Measurements from ENCODE around the gene SCUBE2.

Gene SCUBE2

DNA sequence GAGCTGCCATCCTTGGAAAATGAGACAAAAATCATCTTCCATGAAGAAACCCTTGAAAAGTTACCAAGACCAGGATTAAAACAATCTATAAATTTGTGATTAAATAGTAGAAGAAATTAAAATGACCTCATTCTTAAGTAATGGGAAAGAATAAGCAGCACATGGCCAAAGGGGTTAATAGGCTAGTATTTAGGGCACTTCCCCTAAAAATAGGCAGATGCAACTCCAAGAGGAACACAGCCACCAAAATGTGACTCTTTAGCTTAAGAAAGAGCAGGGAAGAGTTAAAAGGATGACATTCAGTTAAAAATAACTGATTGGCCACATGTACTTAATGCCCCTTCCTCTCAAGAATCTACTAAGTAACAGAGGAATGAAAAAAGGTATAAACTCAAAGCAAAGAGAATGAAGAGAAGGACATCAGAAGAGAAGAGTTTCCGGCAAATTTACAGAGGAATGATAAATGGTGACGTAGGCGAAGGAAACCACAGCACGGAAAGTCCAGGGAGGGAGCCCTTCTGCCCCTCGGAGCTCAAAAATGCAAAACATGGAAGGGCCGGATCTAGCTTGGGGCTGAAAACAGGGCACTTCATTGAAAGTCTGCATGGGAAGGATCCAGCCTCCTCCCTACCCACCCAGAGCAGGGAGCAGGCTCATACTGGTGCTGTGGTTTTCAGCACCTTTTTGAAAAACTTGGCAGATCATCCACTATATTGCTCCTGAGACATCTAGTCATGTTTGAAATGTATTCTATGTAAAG is 17.8 kb downstream of the SCUBE2 start:
- FAIRE-seq, result no peak

DNA sequence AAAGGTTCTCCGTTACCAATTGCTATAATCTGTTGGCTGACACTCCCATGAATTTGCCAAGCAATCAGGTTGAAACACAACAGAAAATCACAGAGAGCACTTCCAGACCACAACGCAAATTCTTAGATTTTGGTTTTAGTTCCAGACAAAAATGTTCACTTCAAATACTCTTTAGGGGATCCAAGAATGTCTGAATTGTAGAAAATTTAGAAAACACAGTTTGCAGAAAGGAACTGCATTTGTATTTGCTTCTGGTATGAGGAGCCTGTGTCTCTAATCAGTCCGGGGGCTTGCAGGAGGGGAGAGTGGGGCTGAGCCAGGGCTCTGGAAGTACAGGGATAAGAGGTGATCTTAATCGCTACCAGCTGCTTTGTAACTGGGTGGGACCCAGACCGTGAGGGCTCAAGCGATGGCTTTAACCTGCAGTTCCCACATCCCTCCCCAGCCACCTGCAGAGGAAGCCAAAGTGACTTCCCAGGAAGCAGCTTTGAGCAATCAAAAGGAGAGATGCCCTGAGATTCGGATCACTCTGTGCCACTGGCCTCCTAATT is 18.7 kb downstream of the SCUBE2 start:
- FAIRE-seq, result no peak

DNA sequence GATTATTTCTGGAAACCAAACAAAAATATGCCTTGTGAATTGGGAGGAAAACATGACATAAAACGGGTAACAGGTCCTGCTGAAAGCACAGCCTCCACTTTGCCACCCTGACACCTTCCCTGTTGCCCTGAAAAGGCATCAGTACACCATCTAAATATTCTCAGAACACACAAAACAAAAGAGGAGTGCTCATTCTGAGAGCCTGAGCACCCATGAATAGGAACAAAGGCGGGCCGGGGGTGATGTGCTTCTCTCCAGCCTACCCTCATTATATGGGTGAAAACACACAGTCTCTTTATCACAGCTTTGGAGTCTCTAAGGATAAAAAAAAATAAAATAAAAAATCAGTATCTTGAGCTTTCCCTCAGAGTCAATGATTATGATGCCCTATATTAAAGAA is 19.7 kb downstream of the SCUBE2 start:
- no peak for FAIRE-seq

DNA sequence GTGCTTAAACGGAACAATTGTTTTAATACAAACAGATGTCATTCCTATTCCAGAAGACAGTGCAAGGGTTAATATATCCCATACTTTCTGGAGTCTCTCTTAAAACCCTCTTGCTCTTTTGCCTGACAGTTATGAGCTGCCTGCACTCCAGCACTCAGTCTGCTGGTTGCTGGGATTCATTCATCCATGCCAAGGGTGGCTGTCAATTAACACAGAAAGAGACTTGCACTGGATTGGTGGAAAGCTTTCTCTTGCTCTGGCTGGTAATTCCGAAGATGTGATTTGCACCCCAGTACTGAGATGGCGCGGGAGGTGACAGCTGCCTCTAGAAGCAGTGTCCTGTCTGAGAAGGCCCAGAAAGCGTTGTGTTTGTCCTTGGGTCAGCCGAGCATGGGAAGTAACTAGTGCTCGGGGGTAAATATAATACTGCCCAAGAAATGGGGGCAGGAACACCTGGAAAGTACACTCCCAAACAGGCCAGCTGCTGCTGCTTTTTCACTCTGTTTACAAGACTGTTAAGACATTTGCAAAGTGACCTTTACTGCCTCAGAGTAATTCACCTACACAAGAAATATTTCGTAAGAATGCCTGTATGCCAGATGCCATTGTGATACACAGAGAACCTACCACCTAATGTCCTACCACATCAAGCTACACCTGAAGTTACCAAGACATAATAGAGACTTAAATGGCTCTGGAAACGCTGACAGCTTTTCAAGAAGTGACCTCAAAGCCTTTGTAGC is 20.5 kb downstream of the SCUBE2 start:
- no peak for FAIRE-seq

DNA sequence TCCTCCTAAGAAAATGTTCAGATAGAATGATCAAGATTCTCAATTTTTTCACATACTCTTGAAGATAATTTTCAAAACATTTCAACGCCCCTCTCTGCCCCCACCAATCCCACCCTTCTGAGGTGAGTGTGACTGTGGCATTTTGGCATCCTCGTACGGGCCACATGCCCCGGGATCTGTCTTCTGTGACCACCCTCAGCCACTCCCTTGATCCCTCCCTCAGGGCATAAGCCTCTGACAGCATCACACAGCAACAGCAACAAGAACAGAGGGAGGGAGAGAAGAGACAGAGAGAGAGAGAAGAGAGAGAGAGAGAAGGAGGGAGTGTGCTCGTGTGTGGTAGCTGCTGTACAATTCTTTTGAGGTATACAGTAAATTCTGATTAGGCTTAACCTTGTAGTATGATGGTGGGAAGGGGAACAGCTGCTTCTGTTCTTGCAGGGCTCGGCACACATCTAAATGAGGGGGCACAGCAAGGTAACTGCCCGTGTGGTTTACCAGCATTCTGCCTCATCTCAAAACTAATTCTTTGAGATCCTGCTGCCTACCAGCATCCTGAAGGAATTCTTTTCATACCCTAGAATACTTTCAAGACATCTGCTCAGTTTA is 21.4 kb downstream of the SCUBE2 start:
- no peak for FAIRE-seq

DNA sequence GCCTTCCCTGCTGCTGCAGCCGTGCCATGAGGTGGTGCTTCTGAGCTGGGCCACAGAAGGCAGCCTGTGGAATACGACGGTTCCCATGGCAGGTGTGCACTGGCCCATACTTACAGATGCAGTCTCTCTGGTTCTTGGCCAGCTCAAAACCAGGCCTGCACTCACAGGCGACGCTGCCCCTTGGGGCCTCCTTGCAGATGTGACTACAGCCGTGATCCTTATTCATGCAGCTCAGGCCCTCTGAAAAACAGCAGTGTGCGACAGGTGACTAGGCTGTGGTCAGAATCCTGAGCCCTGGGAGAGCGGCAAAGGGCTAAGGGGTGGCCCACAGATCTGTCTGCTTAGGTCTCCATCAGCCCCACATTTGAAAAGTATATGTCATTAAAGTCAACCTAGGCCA is 22.1 kb downstream of the SCUBE2 start:
- no peak for FAIRE-seq

DNA sequence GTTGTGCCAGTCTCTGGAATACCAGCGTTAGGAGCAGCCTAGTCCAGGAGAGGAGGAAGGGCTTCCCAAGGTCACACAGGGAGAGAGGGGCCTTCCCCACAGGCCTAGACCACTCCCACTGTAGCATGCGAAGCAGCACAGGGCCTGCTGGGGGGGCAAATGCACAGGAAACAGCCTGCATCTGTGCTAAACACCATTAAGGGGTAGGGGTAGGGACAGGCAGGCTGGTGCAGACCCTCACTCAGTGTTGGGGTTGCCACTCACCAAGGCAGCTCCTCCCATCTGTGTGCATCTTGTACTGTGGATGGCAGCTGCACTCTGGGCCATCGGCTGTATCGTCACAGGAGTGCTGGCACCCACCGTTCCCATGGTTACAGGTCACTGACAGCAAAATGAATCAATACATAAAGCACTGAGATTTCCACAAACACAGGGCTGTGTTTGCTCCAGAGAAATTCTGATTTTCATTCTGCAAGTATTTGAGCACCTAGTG is 24.9 kb downstream of the SCUBE2 start:
- FAIRE-seq, result no peak

DNA sequence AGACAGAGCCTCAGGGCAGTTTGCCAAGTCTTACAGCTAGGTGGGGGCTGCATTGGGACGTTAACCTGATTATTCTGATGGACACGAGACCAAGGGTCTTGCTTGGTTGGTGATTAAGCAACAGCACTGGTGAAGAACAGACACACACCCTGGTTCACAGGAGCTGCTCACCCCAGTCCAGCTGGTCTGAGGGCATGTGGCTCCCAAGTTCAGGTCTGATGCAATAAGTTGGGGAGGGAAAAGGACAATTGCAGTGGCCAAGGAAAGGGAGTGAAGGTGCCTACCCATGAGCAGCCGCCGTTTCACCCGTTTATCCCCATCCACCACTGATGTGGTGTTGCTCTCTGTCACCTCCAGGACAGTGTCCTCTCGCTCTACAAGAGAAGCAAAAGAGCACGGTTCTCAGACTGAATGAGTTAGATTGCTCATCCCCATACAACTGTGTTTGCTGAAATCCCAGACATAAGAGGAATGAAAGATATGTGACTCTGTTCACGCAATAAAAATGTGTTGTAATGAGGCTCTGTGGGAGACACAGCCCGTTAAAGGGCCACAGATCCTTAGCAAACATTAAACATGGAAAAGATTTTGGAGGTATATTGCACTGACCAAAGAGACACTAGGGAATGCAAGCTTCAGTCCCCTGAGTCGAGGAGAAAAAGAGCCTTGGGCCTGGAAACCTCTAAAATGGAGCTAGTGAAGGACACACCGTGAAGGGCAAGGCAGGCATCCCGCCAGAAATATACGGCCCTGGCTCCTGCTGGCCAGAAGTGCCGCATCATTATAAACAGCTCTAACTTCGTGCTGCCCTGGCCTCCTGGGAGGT is 25.6 kb downstream of the SCUBE2 start:
- FAIRE-seq, result no peak

DNA sequence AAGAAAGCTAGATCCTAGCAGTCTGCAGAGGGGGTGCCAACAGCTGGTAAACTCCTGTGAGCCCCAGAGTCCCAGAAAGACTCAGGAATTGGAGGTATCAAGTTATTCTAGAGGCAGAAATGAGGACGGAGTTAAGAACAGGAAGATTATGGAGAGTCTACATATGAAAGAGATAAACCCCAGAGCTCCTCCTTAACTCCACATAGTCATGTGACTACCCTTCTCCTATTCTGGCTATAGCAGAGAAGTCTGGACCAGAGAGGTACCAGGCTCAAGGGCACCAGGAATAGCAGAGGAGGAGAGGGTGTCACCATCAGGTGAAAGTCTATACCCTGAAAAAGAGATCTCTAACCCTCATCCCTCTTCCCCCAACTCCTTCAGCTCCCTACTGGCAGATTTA is 29.6 kb downstream of the SCUBE2 start:
- FAIRE-seq, result no peak

DNA sequence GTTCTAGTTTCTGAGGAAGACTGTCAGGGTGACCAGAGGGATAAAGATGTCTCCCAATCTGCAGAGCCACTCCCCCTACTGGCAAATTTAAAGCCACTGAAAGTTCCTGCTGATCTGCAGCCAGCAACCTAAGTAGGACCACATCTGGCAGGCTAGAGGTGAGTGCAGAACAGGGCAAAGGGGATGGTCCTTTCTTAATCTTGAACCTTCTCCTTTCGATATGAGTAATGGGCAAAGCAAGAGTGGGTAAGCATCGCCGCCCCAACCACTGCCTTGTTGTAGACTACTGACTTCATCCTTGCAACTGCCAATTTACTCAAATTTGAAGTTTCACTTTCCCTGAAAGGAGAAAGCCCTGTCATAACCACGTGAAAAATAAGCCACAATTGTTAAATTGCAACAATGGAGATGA is 30.7 kb downstream of the SCUBE2 start:
- FAIRE-seq, result no peak

DNA sequence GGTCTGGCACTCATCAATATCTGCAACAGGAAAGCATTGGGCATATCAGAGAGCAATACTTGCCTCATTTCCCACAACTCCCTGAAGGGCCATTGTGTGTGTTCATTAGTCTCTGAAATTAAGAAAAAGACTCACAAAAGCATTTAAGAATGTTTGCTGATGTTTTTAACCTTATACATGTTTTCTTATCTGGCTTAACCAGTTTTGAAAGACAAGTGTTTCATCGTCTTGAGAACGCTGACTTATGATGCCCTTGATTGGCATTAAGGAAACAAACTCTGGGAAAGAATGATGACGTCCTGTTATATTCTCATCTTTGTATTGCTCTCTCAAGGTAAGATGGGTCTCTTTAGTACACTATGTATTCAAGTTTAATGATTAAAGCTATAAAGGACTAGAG is 32.0 kb downstream of the SCUBE2 start:
- no peak for FAIRE-seq

DNA sequence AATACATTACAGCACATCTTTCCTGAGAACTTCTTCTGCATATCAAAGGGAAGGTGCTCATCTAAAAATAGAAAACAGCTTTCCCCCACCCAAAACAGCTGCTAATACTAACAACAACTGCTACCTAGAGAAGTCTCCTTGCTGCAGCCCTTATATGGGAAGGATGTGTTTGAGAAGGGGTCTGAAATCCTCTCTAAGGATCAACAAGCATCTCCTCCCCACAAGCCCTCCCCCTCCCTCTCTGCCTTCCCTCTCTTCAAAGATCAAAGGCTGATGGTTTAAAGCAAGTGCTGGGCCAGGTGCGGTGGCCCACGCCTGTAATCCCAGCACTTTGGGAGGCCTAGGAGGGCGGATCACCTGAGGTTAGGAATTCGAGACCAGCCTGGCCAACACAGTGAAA is 33.5 kb downstream of the SCUBE2 start:
- no peak for FAIRE-seq

DNA sequence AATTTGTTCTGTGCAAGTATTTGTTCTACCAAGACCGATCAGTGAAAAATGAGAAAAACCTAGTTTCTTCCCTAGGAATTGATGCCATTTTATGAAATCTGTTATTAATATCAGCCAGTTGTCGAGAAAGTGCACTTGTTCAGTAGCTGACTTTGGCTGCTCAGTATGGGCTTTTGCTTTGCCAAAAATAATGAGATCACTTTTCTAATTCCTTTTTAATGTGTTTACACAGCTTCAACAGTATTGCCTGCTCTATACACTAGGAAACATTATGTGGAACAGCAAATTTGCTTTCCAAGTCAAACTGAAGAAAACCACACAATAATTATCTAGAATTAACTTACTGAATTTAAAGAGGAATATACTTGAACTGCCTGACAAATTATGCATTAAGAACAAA is 34.4 kb downstream of the SCUBE2 start:
- no peak for FAIRE-seq

DNA sequence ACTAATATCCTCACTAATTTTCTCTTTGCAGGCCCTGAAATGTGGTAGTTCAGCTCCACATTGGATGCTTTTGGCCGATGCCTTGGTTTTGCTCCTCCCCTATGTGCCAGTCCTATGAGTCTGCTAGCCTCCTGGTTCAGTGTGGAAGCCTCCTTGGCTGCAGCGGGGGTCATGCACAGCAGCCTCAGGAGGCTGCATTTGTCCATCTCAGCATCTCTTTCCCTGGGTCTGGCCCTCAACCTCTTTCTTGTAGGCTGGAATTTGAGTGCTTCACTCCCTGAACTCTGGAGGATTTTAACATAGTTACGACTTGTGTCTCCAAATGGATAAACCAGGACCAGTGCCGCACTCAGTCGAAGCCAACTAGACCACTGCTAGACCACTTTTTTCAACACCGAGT is 34.9 kb downstream of the SCUBE2 start:
- no peak for FAIRE-seq

DNA sequence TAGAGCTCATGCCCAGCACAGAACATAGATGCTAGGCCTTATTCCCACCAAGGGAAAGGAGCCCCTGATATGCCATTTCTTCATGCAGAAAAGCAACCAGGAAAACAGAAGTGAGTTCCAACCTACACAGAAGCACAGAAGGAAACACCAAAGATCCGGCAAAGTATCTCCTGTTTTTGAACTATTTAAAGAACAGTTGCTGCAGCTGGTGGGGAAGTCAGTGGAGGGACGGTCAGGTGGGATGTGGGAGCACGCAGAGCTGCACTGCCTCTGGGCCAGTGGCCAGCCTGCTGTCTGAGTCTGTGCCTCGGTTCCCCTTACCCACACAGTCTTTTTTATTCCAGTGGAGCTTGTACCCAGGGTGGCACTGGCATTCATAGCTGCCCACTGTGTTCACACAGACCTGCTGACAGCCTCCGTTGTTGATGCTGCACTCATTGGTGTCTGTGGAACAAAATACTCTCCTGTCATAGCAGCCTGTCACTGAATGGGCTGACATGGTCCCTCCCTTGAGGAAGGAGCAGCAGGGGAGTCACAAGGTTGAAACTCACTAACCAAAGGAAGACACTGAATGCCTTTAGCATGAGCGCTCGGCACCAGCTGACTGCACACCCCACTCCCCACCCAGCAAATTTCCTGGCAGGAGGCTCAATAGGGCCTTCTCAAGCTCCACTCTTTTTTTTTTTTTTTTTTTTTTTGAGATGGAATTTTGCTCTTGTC is 37.9 kb downstream of the SCUBE2 start:
- FAIRE-seq, result no peak

DNA sequence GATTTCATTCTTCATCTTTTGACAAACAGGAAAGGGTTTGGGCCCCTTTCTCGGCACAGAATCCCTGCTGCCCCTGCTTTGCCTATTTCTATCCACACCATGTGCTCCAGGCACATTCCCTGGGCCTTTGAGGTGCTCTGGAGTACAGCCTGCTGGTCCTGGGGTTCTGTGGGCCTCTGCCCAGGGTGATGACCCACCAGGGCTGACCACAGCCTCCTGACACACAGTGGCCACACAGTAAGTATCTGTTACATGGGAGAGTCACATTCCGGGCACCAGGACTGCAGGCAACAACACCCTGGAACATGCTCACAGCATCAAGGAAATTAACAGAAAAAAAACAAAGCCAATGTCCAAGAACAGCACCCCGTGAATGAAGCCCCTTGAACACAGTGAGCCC is 39.1 kb downstream of the SCUBE2 start:
- FAIRE-seq, result no peak

DNA sequence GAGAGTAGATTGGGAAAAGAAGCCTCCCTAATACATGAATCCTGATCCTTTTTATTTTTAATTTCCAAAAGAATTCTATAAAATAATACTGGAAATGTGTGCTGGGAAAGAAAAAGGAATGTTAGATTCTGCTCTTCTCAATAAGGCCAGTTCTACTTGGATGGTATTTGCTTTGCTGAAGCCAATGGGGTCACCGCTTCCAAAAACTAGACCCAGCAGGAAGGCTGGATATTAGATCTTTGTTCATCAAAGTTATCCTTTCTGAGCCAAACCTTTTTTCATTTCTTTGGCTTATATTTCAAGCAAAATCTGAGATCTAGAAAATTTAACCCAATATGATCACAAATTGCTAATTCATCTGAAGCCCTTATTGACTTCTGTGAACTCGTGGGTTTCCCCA is 41.4 kb downstream of the SCUBE2 start:
- no peak for FAIRE-seq

DNA sequence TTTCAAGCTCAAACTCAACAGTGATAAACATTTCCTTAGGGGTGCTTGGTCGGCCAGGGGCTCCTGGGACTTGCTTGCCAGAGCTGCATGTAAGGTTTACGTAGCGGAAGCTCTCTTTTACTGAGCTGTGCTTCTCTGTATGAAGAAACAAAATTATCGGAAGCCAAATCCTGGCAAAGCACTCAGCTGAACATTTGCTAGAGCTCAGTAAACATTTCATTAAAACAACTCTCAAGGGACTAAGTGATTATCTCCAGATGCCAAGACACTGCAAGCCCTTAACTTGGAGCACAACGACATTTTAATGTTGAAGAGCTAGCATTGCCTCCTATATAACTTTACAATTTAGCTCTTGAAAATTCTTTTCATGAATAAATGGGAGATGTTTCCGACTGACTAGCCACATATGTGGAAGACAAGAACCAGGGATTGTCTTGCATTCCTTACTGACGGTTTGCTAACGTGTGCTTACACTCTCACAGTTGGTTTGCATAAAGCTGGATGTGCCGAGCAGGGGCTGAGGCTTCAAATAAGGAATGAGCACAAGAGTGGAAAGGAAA is 43.4 kb downstream of the SCUBE2 start:
- no peak for FAIRE-seq

DNA sequence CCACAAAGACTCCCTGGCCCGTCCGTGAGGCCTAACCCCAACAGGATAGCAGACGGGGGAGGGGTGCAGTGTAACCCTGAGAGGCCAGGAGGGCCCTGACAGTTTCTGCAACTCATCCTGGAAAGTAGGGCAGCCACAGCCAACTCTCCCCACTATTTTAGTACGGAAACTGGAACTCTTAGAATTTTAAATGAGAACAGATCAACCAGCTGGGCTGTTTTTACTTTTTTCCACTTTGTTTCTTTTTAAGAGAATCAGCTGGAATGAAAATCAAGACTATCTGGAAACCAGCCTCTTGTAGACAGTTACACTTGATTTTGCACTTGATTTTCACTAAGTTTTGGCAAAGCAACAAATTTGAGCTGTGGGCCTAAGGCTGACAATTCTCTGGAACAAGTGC is 44.9 kb downstream of the SCUBE2 start:
- FAIRE-seq, result no peak

DNA sequence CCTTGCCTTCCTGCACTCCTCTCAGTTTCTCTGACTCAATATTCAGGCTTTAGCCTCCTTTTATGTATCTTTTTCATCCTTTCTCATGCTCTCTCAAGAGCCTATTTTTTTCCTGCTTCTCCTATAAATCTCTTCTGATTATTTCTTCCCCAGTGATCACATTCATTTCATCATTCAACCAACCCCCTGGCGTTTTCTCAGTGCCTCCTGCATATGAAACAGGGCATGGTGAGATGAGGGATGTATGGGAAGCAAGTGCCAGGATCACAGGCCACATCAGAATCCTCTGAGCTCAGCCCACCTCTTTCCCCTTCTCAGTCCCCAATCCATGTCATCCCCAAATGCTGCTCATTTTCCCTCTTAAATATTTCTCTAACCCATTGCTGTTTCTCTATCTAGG is 48.9 kb downstream of the SCUBE2 start:
- no peak for FAIRE-seq

DNA sequence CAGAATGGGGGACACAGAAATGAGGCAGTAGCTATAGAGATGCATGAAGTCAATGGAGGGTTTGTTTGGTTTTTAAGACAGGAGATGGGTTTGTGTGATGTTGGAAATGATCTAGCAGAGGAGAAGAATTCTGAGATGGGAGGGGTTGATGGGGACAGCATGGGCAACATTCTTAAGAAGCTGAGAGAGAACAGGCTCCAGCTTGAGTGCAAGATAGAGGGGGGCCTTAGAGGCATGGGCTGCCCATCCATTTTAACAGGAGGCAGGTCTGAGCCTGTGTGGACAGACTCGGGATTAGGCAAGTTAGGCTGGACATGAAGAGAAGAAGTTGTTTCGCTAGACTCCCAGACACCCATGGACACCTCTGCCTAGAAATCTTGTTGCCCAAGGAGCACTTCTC is 49.7 kb downstream of the SCUBE2 start:
- no peak for FAIRE-seq

DNA sequence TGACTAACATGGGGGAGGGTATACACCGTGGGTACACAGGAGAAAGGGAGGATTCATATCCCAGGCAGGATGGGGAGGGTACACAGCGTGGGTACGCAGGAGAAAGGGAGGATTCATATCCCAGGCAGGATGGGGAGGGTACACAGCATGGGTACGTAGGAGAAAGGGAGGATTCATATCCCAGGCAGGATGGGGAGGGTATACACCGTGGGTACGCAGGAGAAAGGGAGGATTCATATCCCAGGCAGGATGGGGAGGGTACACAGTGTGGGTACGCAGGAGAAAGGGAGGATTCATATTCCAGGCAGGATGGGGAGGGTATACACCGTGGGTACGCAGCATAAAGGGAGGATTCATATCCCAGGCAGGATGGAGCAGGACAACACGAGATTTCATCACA is 51.0 kb downstream of the SCUBE2 start:
- no peak for FAIRE-seq
